D341Med (cell line): ENCODE results near the gene PKD2L1.
"Not testable (repeated sequence)": the region's sequence is repeated elsewhere in the genome, so short reads cannot be mapped to it uniquely, and the experiment has no call there.

Experiments
- DNase-seq: peaks from one replicate; pipeline ENCODE4 v3.0.0; 2012; ENCODE audit warnings: low spot score

Gene PKD2L1

GRCh38 chr10:100330079-100330478, at the start of gene PKD2L1:
PKD2L1 (minus strand) TSS chr10:100330228; CDS start chr10:100330103, 125 bp downstream.
- no peak for DNase-seq

GRCh38 chr10:100377830-100378229, 47.8 kb upstream of the PKD2L1 start:
- DNase-seq: no peak

- DNase-seq: not testable (repeated sequence)
Measured at GRCh38 chr10:100376656-100377055, 46.6 kb upstream of the PKD2L1 start.

DNA sequence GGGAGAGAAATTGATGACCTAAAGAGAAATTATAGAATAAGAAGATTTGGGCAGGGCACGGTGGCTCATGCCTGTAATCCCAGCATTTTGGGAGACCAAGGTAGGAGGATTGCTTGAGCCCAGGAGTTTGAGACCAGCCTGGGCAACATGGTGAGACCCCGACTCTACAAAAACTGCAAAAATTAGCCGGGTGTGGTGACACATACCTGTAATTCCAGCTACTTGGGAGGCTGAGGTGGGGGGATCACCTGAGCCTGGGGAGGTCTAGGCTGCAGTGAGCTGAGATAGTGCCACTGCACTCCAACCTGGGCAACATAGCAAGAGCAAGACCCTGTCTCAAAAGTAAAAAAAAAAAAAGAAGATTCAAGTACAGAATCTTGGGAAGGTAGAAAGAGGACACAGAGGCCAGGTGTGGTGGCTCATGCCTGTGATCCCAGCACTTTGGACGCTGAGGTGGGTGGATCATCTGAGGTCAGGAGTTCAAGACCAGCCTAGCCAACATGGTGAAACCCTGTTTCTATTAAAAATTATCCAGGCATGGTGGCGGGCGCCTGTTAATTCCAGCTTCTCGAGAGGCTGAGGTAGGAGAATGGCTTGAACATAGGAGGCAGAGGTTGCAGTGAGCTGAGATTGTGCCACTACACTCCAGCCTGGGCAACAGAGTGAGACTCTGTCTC, 44.8 kb upstream of the PKD2L1 start:
- not testable (repeated sequence) for DNase-seq

GRCh38 chr10:100374200-100374655, 44.2 kb upstream of the PKD2L1 start:
- no peak for DNase-seq

DNA sequence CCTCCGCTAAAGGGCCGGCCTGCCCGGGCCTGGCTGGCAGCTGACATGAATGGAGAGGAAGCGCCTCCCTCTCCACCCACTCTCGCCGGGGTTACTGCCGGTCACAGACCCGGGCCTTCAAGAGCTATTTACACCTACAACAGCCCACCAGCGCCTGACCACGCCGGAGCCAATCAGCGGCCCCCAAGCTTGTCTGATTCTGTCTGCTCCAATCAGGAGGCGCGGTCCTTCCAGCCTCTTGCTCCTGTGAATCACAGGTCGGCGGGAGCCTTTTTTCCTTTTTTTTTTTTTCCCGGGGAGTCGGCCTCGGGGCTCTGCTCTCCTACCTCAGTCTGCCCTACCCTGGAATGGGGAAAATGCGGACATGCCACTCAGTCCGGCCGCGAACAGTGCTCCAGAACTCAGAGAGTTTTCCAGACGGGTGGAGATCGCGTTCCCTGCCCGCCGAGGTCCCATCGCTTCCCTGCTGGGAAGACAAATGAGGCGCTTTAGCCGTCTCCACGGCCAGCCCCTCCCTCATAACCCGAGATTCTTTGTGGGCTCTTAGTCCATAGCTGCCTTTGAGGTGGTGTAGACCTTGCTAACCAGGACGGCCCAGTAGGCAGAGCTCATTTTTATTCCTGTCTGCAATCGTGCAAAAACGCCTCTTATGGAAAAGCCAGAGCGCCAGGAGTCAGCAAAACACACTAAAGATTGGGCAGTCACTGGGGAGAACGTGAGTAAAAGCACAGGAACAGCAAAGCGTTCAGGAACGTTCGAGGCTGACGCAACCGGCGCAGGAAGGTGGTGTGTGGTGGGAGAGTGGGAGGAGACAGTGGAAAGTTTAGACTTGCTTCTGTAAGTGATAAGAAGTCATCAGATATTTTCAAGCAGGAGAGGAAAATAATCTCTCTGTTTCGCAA, 43.5 kb upstream of the PKD2L1 start:
- peak; percentile 86 for DNase-seq

DNA sequence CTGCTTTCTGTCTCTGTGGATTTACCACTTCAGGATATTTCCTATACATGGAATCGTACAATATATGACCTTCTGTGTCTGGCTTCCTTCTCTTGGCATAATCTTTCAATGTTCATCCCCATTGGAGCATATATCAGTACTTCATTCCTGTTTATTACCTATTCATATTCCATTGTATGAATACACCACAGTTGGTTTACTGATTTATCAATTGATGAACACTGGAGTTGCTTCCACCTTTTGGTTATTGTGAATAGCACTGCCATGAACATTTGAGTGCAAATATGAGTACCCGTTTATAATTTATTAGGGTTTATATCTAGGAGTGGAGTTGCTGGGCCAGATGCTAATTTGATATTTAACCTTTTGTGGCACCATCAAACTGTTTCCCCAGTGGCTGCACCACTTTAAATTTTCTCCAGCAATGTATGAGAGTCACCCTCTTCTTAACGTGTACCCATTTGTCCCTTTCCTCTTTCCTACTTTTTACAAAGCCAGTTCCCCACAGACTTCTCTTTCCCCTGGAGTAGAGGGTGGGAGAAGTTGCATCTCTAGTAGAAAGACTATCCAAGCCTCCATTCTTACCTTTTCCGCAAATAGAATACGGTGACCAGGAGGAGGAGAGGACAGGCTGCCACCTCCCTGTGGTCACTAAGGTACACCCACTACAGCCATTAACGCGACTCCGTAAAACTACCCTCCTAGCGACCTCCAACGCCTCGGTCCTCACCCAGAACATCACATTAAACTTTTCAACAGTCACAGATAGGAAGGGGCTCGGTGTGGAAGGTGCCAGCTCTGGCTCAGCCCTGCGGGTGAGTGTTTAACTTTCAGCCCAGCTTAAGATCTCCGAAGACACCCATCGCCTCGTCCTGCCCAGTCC, 42.6 kb upstream of the PKD2L1 start:
- DNase-seq: no peak

GRCh38 chr10:100371482-100372027, 41.5 kb upstream of the PKD2L1 start:
- DNase-seq: no peak

DNA sequence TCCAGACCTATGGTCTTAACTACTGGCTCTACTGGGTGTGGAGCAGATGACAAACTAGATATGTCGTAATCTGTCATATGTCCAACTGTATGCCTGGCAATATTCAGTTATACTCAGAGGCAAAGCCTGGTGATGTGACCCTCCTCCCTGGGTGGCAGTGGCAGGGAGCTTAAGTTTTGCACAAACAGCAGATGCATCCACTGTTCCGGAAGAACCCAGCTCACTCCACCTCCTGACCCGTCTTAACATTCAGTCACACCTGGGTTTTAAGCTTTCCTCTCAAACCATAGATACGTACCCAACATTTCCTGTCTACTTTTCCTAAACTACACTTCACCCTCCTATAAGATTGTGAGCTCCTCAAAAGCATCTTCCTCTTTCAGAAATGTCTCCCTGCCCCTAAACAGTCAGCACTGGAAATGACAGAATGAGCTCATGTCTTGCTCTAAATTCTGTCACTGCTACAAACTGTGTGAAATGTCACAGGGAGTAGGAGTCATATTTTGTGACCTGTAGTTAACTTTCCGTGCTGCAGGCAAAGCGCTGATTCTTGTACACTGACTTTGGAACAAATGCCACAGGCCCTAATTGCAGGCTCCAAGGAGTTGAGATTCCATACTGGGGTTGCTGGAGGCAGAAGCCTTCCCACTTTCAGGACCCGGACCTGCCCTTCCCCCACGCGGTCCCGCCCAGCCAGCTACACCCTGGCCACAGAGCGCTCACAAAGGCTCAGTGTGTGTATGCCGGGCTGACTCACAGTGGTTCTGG, 40.9 kb upstream of the PKD2L1 start:
- DNase-seq: no peak

DNA sequence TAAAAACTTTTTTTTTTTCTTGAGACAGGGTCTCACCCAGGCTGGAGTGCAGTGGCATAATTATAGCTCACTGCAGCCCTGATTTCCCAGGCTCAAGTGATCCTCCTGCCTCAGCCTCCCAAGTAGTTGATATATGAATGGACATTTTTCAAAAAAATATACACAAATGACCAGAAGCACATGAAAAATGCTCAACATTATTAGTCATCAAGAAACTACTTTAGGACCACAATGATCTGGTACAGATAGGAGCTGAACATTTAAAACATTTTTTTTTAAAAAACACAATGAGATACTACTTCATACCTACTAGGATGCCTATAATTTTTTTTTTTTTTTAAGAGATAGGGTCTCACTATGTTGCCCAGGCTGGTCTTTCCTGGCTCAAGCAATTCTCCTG, 38.7 kb upstream of the PKD2L1 start:
- DNase-seq: no peak

- no peak for DNase-seq
Measured at GRCh38 chr10:100364735-100365391, 34.8 kb upstream of the PKD2L1 start.

DNA sequence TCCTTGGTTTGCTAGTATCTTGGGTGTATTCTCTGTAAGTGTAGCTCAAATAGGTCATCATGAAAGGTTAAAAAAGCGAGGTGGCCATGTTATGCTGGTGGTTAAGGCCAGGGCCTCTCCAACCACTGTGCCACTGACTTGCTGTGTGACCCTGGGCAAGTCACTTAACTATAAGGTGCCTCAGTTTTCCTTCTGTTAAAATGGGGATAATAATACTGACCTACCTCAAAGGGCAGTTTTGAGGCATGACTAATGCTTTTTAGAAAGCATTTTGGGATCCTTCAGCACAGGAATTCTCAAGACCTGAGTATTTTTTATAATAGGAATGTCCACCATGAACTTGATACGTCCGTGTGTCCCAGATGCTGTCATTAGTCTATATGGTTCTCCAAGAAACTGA, 34.1 kb upstream of the PKD2L1 start:
- DNase-seq: no peak

DNA sequence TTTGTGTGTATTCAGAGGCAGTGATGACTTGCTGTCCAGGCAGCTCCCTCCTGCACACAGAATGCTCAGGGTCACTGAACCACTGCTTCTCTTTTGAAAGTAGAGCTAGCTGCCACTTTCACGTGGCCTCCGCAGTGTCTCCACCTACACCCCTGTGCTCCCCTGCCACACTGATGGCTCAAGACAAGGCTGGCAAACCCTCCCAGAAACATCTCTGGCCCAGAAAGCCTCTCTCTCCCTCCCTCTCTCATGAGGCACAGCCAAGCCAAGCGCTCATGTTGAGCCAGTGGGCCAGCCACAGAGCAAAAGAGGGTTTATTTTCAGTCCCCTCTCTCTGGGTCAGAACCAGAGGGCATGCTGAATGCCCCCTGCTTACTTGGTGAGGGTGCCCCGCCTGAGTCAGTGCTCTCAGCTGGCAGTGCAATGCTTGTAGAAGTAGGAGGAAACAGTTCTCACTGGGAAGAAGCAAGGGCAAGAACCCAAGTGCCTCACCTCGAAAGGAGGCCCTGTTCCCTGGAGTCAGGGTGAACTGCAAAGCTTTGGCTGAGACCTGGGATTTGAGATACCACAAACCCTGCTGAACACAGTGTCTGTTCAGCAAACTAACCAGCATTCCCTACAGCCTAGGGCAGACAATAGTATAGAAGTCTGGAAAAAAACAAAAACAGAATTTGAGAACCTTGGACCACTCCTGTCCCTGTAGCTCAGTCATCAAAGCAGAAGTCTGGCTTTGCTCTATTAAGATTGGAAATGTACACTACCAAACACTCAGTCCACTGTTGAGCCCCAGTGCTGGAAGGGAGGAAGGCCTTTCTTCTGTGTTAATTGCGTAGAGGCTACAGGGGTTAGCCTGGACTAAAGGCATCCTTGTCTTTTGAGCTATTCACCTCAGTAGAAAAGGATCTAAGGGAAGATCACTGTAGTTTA, 32.8 kb upstream of the PKD2L1 start:
- DNase-seq: no peak

DNA sequence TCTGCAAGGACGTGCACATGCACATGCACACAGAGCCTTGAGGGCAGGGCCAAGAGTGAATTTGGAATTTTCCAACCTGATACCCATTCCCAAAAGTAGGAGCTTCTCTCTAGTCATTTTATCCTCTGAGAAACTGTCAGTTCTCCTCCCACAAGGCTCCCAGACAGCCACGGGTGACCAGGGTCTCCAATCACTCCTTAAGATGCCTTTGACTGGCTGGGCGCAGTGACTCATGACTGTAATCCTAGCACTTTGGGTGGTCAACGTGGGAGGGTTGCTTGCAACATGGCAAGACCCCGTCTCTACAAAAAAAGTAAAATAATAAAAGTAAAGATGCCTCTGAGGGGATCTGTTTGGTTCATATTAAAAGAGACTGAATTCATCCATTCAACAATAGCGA, 30.2 kb upstream of the PKD2L1 start:
- no peak for DNase-seq

GRCh38 chr10:100359529-100360150, 29.6 kb upstream of the PKD2L1 start:
- DNase-seq: no peak

DNA sequence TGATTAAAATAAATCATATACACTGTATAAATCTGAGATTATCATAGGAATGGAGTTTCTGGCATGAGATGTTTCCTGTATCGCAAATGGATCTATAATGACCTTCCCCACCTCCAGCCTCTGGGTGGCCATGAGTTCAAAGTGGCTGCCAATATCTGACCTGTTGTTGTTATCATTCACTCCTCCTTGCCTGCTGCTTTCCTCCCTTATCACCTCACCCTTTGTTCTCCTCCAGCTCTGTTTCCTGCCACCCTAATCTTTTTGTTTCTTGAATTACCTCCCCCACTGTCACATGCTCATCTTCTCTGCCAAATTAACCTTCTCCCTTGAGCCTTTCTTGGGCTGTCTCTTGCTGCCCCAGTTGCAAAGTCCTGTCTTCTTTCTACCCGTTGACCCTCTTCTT, 29.0 kb upstream of the PKD2L1 start:
- DNase-seq: no peak

DNA sequence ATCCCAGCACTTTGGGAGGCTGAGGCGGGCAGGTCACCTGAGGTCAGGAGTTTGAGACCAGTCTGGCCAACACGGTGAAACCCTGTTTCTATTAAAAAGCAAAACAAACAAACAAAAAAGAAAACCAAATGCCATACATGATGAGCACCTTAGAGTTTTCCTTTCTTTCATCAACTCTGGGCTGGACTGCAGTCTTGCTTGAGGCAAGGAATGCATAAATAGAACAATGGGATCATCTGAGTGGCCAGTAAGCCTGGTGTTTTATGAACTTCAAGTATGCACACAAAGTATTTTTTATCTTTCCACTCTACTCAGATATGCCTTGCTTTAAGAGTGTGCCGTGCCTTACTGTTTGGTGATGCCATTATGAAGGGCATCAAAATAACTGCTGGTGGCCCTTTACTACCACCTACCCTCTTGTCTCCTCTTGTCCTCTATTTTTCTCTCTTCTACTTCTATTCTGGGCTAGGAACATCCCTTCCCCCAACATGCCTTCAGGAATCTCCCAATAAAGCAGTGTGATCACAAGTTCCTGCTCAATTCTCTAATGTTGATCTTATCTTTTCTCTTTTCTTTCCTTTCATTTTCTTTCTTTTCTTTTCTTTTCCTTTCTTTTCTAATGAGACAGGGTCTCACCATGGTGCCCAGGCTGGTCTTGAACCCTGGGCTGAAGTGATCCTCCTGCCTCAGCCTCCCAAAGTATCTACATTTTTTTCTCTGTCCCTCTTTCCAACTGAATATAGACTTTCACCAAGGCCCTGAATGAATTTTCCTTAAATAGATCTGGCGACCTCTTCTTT, 27.2 kb upstream of the PKD2L1 start:
- DNase-seq: no peak
